ENCODE measurements around the gene LEAP2. TPM values are rescaled to one million over a fixed set of nuclear protein-coding genes. Genes with fewer than 3 reads are reported as not detected.

Gene LEAP2
- 1.2 TPM for total RNA-seq

DNA sequence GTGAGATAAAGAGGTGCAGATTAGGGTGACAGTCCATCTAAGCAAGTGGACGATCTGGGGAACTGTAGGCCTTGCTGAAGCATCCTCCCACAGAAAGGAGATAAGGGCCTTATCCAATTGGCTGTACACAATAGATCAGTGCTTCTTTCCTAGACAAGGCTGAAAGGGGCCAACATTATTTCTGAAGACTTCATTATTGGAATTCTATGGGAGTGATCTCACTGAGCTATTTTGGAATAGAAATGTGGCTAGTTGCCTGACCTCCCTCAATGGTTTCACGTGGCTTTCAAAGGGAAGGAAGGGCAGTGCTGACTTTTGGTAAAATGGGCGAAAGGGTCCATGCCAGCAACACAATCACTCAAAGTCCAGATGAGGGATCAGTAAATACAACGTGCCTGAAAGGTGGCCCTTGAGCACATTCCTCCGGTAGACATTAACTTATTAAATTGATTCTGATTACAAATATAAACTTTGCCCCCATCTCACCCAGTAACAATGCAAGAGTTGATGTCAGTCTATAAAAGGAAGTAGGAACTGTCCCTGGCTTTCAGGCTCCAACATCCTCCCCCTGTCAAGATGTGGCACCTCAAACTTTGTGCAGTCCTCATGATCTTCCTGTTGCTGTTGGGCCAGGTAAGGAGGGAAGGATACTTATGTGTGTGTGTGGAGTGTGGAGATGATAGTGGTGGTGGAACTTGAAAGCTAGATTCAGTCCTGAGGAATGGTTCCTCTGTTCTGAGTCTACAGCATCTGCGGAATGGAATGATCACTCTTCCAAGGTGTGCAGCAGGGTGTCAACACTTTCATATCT, at the start of gene LEAP2:
Gene LEAP2 (plus strand): TSS at position 550 of the 811 bp plus-strand sequence. CDS start 27 bp downstream, at position 577.

GRCh38 chr5:132830436-132831094, 42.9 kb upstream of the LEAP2 start, which contains the start of gene SHROOM1:
TSS of gene SHROOM1 (minus strand) at chr5:132830647. CDS start at chr5:132826140, 4,507 bp downstream.

DNA sequence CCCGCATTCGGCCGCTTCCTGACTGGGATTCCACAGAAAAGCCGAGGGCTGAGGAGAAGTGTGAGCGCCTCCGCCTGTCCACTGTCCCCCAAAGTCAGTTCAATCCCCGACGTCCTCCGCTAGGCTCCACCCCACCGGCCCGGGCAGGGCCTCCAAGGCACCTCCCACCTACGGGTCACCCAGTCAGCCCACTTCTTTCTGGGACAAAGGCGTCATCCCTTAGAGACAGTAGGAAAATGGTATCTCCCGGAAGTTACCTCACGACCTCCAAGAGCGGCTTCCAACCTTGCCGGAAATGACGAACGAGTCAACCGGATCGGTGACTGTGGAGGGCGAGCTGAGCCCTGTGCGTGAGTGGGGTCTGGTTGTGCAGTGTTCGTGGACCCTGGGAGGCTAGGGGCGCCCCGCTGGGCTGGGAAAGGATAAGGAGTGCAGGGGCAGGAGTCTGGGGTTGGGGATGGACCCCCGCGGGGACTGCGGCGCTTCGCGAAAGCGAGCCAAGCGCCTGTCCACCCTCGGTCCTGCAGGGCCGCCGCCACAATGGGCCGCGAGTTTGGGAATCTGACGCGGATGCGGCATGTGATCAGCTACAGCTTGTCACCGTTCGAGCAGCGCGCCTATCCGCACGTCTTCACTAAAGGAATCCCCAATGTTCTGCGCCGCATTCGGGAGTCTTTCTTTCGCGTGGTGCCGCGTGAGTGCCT, 7.0 kb upstream of the LEAP2 start, which contains the start of the genes GDF9 and UQCRQ:
Gene GDF9 (minus strand): TSS at position 128 of the 704 bp plus-strand sequence. CDS start 1,936 bp downstream, outside the sequence.
Gene UQCRQ (plus strand): TSS at position 301 of the 704 bp plus-strand sequence. CDS start 240 bp downstream, at position 541.

Small RNAs within 50 kb of the gene (small RNA-seq; reads per million reads assigned to genes)
- not detected for gene RNA5SP192

Other genes with a start within 250 kb of the LEAP2 start
- not detected for gene IL13, start 215.5 kb upstream of the LEAP2 start, total RNA-seq
- gene IL4, start 199.7 kb upstream of the LEAP2 start, total RNA-seq, result not detected
- gene KIF3A, start 136.1 kb upstream of the LEAP2 start, total RNA-seq, result 136 TPM
- gene CCNI2, start 126.2 kb upstream of the LEAP2 start, total RNA-seq, result 1.8 TPM
- gene SEPTIN8, start 96.4 kb upstream of the LEAP2 start, total RNA-seq, result 45.9 TPM
- 9.2 TPM for gene SOWAHA, start 60.4 kb upstream of the LEAP2 start, total RNA-seq
- gene SHROOM1, start 43.0 kb upstream of the LEAP2 start, total RNA-seq, result 2.3 TPM
- 1.8 TPM for gene GDF9, start 7.2 kb upstream of the LEAP2 start, total RNA-seq
- 90.7 TPM for gene UQCRQ, start 7.0 kb upstream of the LEAP2 start, total RNA-seq
- 86.7 TPM for gene AFF4, start 90.0 kb downstream of the LEAP2 start, total RNA-seq
- 33.4 TPM for gene ZCCHC10, start 152.9 kb downstream of the LEAP2 start, total RNA-seq
- gene HSPA4, start 178.3 kb downstream of the LEAP2 start, total RNA-seq, result 139 TPM